OCI-LY3 (cell line): ENCODE measurements around the gene RFNG.

Source experiments
- H2AFZ ChIP-seq: fragments of 200-600, 300-600 bp; shearing (Covaris generic); 2 replicates; pipeline ENCODE4 v1.6.0; 2014; ENCODE audit warnings: antibody characterized with exemption, low read depth, low read length
- H3K27ac ChIP-seq: fragments of 200-600, 300-600 bp; sonication (generic); 2 replicates; pipeline ENCODE4 v1.5.1; 2014; ENCODE audit warnings: mild to moderate bottlenecking, low read length, moderate library complexity, mixed read lengths
- H3K27me3 ChIP-seq: fragments of 200-600, 300-600 bp; sonication (generic); 2 replicates; pipeline ENCODE4 v1.6.1; 2014; ENCODE audit warnings: low read depth, low read length, mixed read lengths
- H3K36me3 ChIP-seq: fragments of 200-600, 300-600 bp; sonication (generic); replicated peaks from 2 replicates; pipeline ENCODE3; 2014; ENCODE audit warnings: low read depth, low read length, mixed read lengths
- H3K4me1 ChIP-seq: fragments of 300-600, 200-600 bp; sonication (generic); 2 replicates; pipeline ENCODE4 v1.6.1; 2014; ENCODE audit warnings: low read length, mixed read lengths
- H3K4me2 ChIP-seq: fragments of 200-600, 300-600 bp; sonication (generic); 2 replicates; pipeline ENCODE4 v1.6.1; 2014; ENCODE audit warnings: low read length, mixed read lengths
- H3K4me3 ChIP-seq: fragments of 300-600, 200-600 bp; sonication (generic); 2 replicates; pipeline ENCODE4 v1.5.1; 2014; ENCODE audit warnings: antibody characterized with exemption, mild to moderate bottlenecking, low read length, moderate library complexity
- H3K79me2 ChIP-seq: fragments of 300-600, 200-600 bp; shearing (Covaris generic); 2 replicates; pipeline ENCODE4 v1.6.1; 2014; ENCODE audit warnings: mild to moderate bottlenecking, low read length, mixed read lengths
- H3K9ac ChIP-seq: fragments of 300-600, 200-600 bp; shearing (Covaris generic); 2 replicates; pipeline ENCODE4 v1.6.0; 2014; ENCODE audit warnings: mild to moderate bottlenecking, low read length, moderate library complexity
- H3K9me3 ChIP-seq: fragments of 200-600, 300-600 bp; shearing (Covaris generic); 2 replicates; pipeline ENCODE4 v1.6.1; 2014; ENCODE audit warnings: low read length, mixed read lengths; ENCODE audit not compliant: insufficient read depth
- H4K20me1 ChIP-seq: fragments of 200-600, 300-600 bp; sonication (generic); 2 replicates; pipeline ENCODE4 v1.6.1; 2016; ENCODE audit warnings: low read length, mixed read lengths; ENCODE audit not compliant: insufficient read depth
- EZH2phosphoT487 ChIP-seq: fragments of 200-600 bp; shearing (Covaris generic); IDR thresholded peaks from 2 replicates; pipeline ENCODE4 v1.6.1; 2018; ENCODE audit warnings: antibody characterized with exemption, mixed run types, low read depth
- TF ChIP-seq, protein P1 (sequence below): fragments of 200-600, 300-600 bp; sonication (generic); IDR thresholded peaks from 2 replicates; pipeline ENCODE4 v1.5.1; 2014; ENCODE audit warnings: antibody characterized with exemption, low read length, low read depth

Gene RFNG

DNA sequence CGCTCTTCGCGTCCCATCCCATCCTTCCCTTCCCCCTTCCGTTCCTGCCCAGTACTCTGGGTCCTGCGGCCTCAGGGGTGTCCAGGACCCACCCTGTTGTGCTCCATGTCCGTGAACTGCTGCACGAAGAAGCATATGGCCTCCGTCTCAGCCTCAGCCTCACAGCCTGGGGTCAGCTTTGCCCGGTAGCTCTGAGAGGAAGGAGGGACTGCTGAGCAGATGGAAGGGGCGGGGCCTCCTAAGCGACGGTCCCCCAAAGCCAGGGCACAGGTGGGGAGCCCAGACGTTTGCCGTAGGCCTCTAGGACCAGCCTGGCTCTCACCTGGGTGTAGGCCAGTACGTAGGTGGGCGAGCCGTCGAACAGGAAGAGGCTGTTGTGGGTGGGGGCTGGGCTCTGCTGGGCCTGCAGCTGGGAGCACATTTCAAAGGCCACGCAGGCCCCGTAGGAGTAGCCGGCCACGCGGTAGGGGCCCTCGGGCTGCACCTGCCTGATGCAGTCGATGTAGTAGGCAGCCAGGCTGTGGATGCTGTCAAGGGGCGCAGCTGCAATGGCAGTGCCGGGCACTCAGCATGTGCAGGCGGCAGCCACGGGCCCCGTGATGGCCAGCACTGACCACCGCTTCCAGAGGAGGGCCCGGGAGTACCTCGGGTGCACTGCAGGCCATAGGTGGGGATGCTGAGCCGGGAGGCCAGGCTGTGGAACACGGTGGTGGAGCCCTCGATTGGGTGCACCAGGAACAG is 28.6 kb upstream of the RFNG start:
- TF ChIP-seq, protein P1, sequence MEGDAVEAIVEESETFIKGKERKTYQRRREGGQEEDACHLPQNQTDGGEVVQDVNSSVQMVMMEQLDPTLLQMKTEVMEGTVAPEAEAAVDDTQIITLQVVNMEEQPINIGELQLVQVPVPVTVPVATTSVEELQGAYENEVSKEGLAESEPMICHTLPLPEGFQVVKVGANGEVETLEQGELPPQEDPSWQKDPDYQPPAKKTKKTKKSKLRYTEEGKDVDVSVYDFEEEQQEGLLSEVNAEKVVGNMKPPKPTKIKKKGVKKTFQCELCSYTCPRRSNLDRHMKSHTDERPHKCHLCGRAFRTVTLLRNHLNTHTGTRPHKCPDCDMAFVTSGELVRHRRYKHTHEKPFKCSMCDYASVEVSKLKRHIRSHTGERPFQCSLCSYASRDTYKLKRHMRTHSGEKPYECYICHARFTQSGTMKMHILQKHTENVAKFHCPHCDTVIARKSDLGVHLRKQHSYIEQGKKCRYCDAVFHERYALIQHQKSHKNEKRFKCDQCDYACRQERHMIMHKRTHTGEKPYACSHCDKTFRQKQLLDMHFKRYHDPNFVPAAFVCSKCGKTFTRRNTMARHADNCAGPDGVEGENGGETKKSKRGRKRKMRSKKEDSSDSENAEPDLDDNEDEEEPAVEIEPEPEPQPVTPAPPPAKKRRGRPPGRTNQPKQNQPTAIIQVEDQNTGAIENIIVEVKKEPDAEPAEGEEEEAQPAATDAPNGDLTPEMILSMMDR = no peak
- TF ChIP-seq EZH2phosphoT487 = no peak
- no peak overlapping the region for H2AFZ ChIP-seq

DNA sequence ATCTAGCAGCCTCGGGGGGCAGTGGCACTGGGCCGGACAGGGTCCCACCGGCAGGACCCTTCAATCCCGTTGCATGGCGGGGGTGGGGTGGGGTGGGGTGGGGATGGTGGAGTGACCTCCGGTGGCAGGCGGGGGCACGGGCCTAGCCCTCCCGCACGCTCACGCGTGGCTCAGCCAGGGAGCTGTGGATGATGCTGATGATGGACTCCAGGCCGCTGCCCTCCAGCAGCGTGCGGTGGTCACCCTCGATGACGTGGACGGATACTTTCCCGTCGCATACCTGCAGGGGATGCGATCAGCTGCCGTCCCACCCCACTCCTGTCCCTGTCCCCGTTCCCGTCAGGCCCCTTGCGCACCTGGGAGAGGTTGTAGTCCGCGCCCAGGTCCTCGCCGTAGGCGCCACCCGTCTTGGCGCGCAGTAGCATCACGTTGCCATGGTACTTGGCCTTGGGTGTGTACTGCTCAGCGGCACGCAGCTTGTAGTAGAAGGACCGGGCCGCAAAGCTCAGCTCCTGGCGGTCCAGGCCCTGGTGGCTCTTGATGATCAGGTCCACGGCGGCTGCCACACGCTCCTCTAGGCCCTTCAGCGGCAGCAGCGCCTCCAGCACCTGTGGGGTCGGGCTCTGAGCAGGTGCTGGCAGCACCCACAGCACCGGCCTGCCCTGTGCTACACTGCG is 27.5 kb upstream of the RFNG start:
- no peak overlapping the region for H3K4me2 ChIP-seq
- H3K4me1 ChIP-seq = no peaks in the 10 kb centered on the region
- no peaks in the 10 kb centered on the region for H3K9me3 ChIP-seq
- no peak overlapping the region for H3K4me3 ChIP-seq
- TF ChIP-seq, protein P1 = no peak
- TF ChIP-seq EZH2phosphoT487 = no peak
- H3K9ac ChIP-seq = no peak overlapping the region
- H2AFZ ChIP-seq = no peak overlapping the region
- H3K36me3 ChIP-seq = peaks cover 48% of the 10 kb centered on the region
- H3K27me3 ChIP-seq = no peaks in the 10 kb centered on the region
- peaks cover 17% of the 10 kb centered on the region for H4K20me1 ChIP-seq
- H3K27ac ChIP-seq = no peak overlapping the region
- H3K79me2 ChIP-seq = no peaks in the 10 kb centered on the region

More for the DNA sequence above, 28.6 kb upstream of the RFNG start:
- H3K79me2 ChIP-seq = no peaks in the 10 kb centered on the region
- H3K4me2 ChIP-seq = no peak overlapping the region
- peaks cover 52% of the 10 kb centered on the region for H3K36me3 ChIP-seq
- H3K9ac ChIP-seq = no peak overlapping the region
- H3K4me3 ChIP-seq = no peak overlapping the region
- H4K20me1 ChIP-seq = peaks cover 17% of the 10 kb centered on the region
- no peaks in the 10 kb centered on the region for H3K9me3 ChIP-seq
- H3K27me3 ChIP-seq = no peaks in the 10 kb centered on the region
- H3K4me1 ChIP-seq = no peaks in the 10 kb centered on the region
- H3K27ac ChIP-seq = no peak overlapping the region

DNA sequence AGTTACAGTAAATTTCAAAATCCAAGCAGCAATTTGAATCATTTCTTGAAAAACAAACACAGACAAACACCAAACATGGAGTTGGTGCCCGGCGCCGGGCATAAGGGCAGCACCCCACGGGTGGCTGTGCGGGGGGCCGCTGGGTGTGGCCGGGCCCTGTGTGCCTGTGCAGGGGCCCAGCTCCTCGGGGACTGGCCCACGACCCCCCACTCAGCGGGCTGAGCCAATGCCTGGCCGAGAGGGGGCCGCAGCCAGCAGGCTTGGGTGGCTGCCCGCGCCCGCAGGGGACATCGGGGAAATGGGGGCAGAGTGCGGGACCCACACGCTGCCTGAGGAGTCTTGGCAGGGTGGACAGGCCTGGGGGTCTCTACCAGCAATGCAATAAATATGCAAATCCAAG is 26.8 kb upstream of the RFNG start:
- no peaks in the 10 kb centered on the region for H3K4me1 ChIP-seq
- H3K4me3 ChIP-seq = no peak overlapping the region
- TF ChIP-seq, protein P1 = no peak
- TF ChIP-seq EZH2phosphoT487 = no peak
- H3K27me3 ChIP-seq = no peaks in the 10 kb centered on the region
- H4K20me1 ChIP-seq = peaks cover 14% of the 10 kb centered on the region
- no peaks in the 10 kb centered on the region for H3K79me2 ChIP-seq
- H2AFZ ChIP-seq = no peak overlapping the region
- no peak overlapping the region for H3K9ac ChIP-seq
- H3K27ac ChIP-seq = no peak overlapping the region
- no peaks in the 10 kb centered on the region for H3K9me3 ChIP-seq
- H3K36me3 ChIP-seq = peaks cover 41% of the 10 kb centered on the region
- H3K4me2 ChIP-seq = no peak overlapping the region

DNA sequence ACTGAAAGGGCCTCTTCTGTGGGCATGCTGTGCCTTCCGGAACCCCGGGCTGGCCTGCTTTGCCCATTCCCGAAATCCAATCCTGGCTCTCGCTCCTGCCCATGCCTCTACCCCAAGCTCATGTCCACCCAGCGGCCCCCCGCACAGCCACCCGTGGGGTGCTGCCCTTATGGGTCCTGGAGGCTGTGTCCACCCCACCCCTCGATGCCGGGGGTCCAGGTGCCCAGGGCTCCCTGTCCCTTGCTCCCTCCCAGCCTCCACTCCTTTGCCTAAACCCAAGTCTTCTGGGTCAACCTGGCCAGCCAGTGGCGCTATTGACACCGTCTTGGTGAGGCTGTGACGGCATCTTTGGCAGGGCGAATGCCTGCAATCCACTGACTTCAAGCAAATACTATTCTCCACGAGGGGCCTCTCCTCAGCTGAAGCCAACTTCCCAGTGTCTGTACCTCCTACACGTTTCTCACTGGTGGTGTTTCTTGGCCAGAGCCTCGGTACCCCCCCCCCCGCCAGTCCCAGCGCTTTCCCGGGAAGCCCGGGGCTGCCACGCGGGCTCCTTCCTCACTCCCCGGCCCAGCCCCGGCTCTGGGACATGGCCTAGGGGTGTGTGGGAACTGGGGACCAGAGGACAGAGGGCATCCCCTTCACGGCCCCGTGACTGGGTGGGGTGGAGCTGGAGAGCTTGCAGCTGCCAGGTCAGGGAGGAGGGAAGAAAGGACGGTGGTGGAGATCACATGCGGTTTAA is 26.2 kb upstream of the RFNG start:
- Histone ChIP-seq H3K9me3 (no peaks in the 10 kb centered on the region), H2AFZ (no peak overlapping the region), H3K9ac (no peak overlapping the region), H3K4me3 (no peak overlapping the region), H3K36me3 (peaks cover 35% of the 10 kb centered on the region), H3K27ac (no peak overlapping the region), H4K20me1 (peaks cover 14% of the 10 kb centered on the region), H3K79me2 (no peaks in the 10 kb centered on the region), H3K4me1 (no peaks in the 10 kb centered on the region), H3K27me3 (no peaks in the 10 kb centered on the region), H3K4me2 (no peak overlapping the region)
- TF ChIP-seq, protein P1 = no peak
- no peak for TF ChIP-seq EZH2phosphoT487
